Measurements from ENCODE around the gene CST2.

GRCh38 chr20:23794841-23795240 is 31.7 kb downstream of the CST2 start:
- TF ChIP-seq POLR2AphosphoS5 (IDR thresholded peaks at IDR 0.05; ENCODE audit: borderline replicate concordance, low read depth, low read length) (no peak), EZH2 (IDR thresholded peaks at IDR 0.05) (no peak)
